ENCODE results near the gene GLUD1.
"Not testable (repeated sequence)": the region's sequence is repeated elsewhere in the genome, so short reads cannot be mapped to it uniquely, and the experiment has no call there.

GLUD1 gene

GRCh38 chr10:87053577-87054181 is 41.0 kb downstream of the GLUD1 start:
- DNase-seq (ENCODE audit: low read depth, low spot score), result no peak
- H3K27ac ChIP-seq, result no peak overlapping the region

- DNase-seq (ENCODE audit: low read depth, low spot score), result no peak
- no peak overlapping the region for H3K27ac ChIP-seq
Measured at GRCh38 chr10:87053111-87053510, 41.5 kb downstream of the GLUD1 start.

GRCh38 chr10:87045434-87045938 is 49.2 kb downstream of the GLUD1 start:
- DNase-seq (ENCODE audit: low read depth, low spot score), result no peak
- H3K27ac ChIP-seq, result no peak overlapping the region

- not testable (repeated sequence) for H3K27ac ChIP-seq
Measured at GRCh38 chr10:87043579-87043978, 51.1 kb downstream of the GLUD1 start.

GRCh38 chr10:87038786-87039185 is 55.9 kb downstream of the GLUD1 start:
- peak; percentile 34 for DNase-seq (ENCODE audit: low read depth, low spot score)
- H3K27ac ChIP-seq, result no peak overlapping the region

More at GRCh38 chr10:87043579-87043978, 51.1 kb downstream of the GLUD1 start:
- not testable (repeated sequence) for DNase-seq (ENCODE audit: low read depth, low spot score)

GRCh38 chr10:87038286-87038717 is 56.3 kb downstream of the GLUD1 start:
- no peak for DNase-seq (ENCODE audit: low read depth, low spot score)
- H3K27ac ChIP-seq, result no peak overlapping the region

- no peak for DNase-seq (ENCODE audit: low read depth, low spot score)
- H3K27ac ChIP-seq, result no peak overlapping the region
Measured at GRCh38 chr10:87036623-87037022, 58.0 kb downstream of the GLUD1 start.

GRCh38 chr10:87030912-87031635 is 63.6 kb downstream of the GLUD1 start:
- DNase-seq (ENCODE audit: low read depth, low spot score), result no peak
- no peak overlapping the region for H3K27ac ChIP-seq

GRCh38 chr10:87030419-87030818 is 64.2 kb downstream of the GLUD1 start:
- DNase-seq (ENCODE audit: low read depth, low spot score); H3K27ac ChIP-seq: not testable (repeated sequence)

GRCh38 chr10:87026747-87027508 is 67.7 kb downstream of the GLUD1 start:
- not testable (repeated sequence) for DNase-seq (ENCODE audit: low read depth, low spot score); H3K27ac ChIP-seq

GRCh38 chr10:87025285-87025958 is 69.2 kb downstream of the GLUD1 start:
- H3K27ac ChIP-seq, result peak overlapping the region; percentile 46
- not testable (repeated sequence) for DNase-seq (ENCODE audit: low read depth, low spot score)

GRCh38 chr10:87020056-87020455 is 74.6 kb downstream of the GLUD1 start, which contains the start of gene FAM25A:
Gene FAM25A, plus strand, starts transcription at chr10:87020294. Its CDS starts 31 bp downstream, at chr10:87020325.
- peak within 1 kb of the TSS; percentile 91 for H3K27ac ChIP-seq
- DNase-seq (ENCODE audit: low read depth, low spot score), result not testable (repeated sequence)

GRCh38 chr10:87019504-87019903 is 75.1 kb downstream of the GLUD1 start:
- not testable (repeated sequence) for DNase-seq (ENCODE audit: low read depth, low spot score)
- peak overlapping the region; percentile 91 for H3K27ac ChIP-seq

- peak overlapping the region; percentile 91 for H3K27ac ChIP-seq
- not testable (repeated sequence) for DNase-seq (ENCODE audit: low read depth, low spot score)
Measured at GRCh38 chr10:87019066-87019465, 75.6 kb downstream of the GLUD1 start.

GRCh38 chr10:87018127-87018526 is 76.5 kb downstream of the GLUD1 start:
- not testable (repeated sequence) for DNase-seq (ENCODE audit: low read depth, low spot score)
- H3K27ac ChIP-seq, result peak overlapping the region; percentile 91

- H3K27ac ChIP-seq; DNase-seq (ENCODE audit: low read depth, low spot score): not testable (repeated sequence)
Measured at GRCh38 chr10:87014986-87015716, 79.5 kb downstream of the GLUD1 start.

- DNase-seq (ENCODE audit: low read depth, low spot score); H3K27ac ChIP-seq: not testable (repeated sequence)
Measured at GRCh38 chr10:87013528-87013927, 81.1 kb downstream of the GLUD1 start.

GRCh38 chr10:87009134-87009696 is 85.4 kb downstream of the GLUD1 start:
- not testable (repeated sequence) for DNase-seq (ENCODE audit: low read depth, low spot score); H3K27ac ChIP-seq

GRCh38 chr10:87008303-87008702 is 86.3 kb downstream of the GLUD1 start:
- not testable (repeated sequence) for H3K27ac ChIP-seq
- DNase-seq (ENCODE audit: low read depth, low spot score), result peak; percentile 18
